Heart left ventricle (tissue), 16 donors: ENCODE measurements around the gene SLC10A1. TPM values are rescaled to one million over a fixed set of nuclear protein-coding genes. Genes with fewer than 3 reads are reported as not detected.
A peak's percentile ranks its signal among the peaks of the same experiment; 100 is the strongest.

Experiments used
- ATAC-seq, 4 donors: fragments of 200-7000 bp; cut with Tn5 transposase; one replicate each; pipeline ENCODE4 v1.9.1; 2020 to 2022; ENCODE audit warnings: moderate library complexity in 4 of 4, mild to moderate bottlenecking in 3 of 4, moderate number of reproducible peaks in 1 of 4
- DNase-seq, 5 donors: peaks; one replicate each; pipeline ENCODE4 v3.0.0-alpha.2; 2020
- H3K27ac ChIP-seq, 12 donors: fragments of 200-600 bp; sonication (generic) in 4 of 12; one replicate each; pipeline versions ENCODE4 v1.5.0 to v1.8.0; 2016 to 2022; ENCODE audit warnings: mild to moderate bottlenecking in 2 of 12
- H3K27me3 ChIP-seq, 9 donors: fragments of 200-600 bp; sonication (generic) in 2 of 9; one replicate each; pipeline versions ENCODE4 v1.5.1 to v1.8.0; 2016 to 2022; ENCODE audit warnings: mild to moderate bottlenecking in 3 of 9
- H3K36me3 ChIP-seq, 9 donors: fragments of 200-600 bp; sonication (generic) in 2 of 9; one replicate each; pipeline versions ENCODE4 v1.5.0 to v1.8.0; 2018 to 2022; ENCODE audit warnings: mild to moderate bottlenecking in 2 of 9
- H3K4me1 ChIP-seq, 12 donors: fragments of 200-600 bp; sonication (generic) in 4 of 12; one replicate each; pipeline versions ENCODE4 v1.5.0 to v1.8.0; 2016 to 2022; ENCODE audit warnings: mild to moderate bottlenecking in 3 of 12
- H3K4me3 ChIP-seq, 12 donors: fragments of 200-600 bp; sonication (generic) in 4 of 12; one replicate each; pipeline versions ENCODE4 v1.5.0 to v1.8.0; 2017 to 2022; ENCODE audit warnings: mild to moderate bottlenecking in 9 of 12, moderate library complexity in 4 of 12
- H3K9me3 ChIP-seq, 12 donors: fragments of 200-600 bp; sonication (generic) in 4 of 12; one replicate each; pipeline versions ENCODE4 v1.5.0 to v1.8.0; 2016 to 2022; ENCODE audit warnings: mild to moderate bottlenecking in 1 of 12
- CTCF ChIP-seq, 12 donors: fragments of 200-600 bp; sonication (generic) in 4 of 12; IDR thresholded peaks; one replicate each; pipeline versions ENCODE4 v1.5.0 to v1.8.0; 2018 to 2022; ENCODE audit warnings: antibody characterized with exemption in 12 of 12, mild to moderate bottlenecking in 5 of 12
- POLR2A ChIP-seq, 2 donors: fragments of 450-650 bp; IDR thresholded peaks; one replicate each; pipeline ENCODE4 v1.6.1; 2017; ENCODE audit warnings: antibody characterized with exemption in 2 of 2, mild to moderate bottlenecking in 2 of 2, moderate library complexity in 2 of 2
- WGBS, 4 donors: extraction: QIAGEN DNeasy Blood & Tissue Kit in 2 of 4; methylation state at CpG; one replicate each; pipeline versions ENCODE4 v1.1.5 to v1.1.7; 2013 to 2018; 5-methylcytosine and 5-hydroxymethylcytosine counted together
- intact Hi-C, 10 donors: fragments of 100-400 bp; cut with DNase I; formaldehyde crosslinking; loops; one replicate each; pipeline versions ENCODE4 v1.11.1 to v1.14.2; 2022
- polyA plus RNA-seq, 2 donors: library from polyadenylated mRNA; stranded (reverse); fragments of 200-250 nt; gene quantifications; one replicate each; pipeline ENCODE4 v1.2.3, GENCODE V29; 2013
- total RNA-seq, 9 donors: library from RNA; depleted of rRNA in 2 of 9; stranded (reverse); fragments of >200 nt in 2 of 9; fragmentation: NEBNext Ultra II Directional in 3 of 9; extraction: Animal tissue kit (Norgen Biotek cat#: 25700) in 3 of 9; gene quantifications; one replicate each; pipeline versions ENCODE4 v1.1.0 to v1.2.4, GENCODE V29; 2016 to 2023
- donor health status: ischemic (EF 13 %, LVEDD 7.1; RV severe dilation, severe dysfunction).
- donor health status: healthy with polysubstance abuse.
- donor health status: DM: no; HTN: yes; CAD: no.
- donor health status: DM: no; HTN: no; CAD: no.
- donor health status: ischemic (EF 25% LVEDD 6.9; RV normal size, moderate dysfunction).
- donor health status: ischemic (EF 25% LVEDD 5.7; RV mildly dilated, moderate dysfunction).
- donor health status: healthy.
- donor health status: DM: yes; HTN: yes; CAD: no.
- donor health status: ischemic (EF 35%, LVEDD 5.7; RV mildly dilated, moderate dysfunction).
- donor health status: nonischemic (EF 11% LVEDD 7.7; RV severe dilation, severe dysfunction).
- donor health status: DM: yes; HTN: yes; CAD: no.
- donor health status: PGD.
- donor health status: ischemic (EF 29% LVEDD 5.4; RV normal size, mild dysfunction).
- donor health status: nonischemic (EF 23%, LVEDD 6.1; RV moderate dilation, normal function).

The SLC10A1 gene
- total and polyA plus RNA-seq, 11 donors, result not detected

- Histone ChIP-seq H3K27me3 (no peaks in the 10 kb centered on the region), H3K27ac (no peak overlapping the region), H3K9me3 (no peaks in the 10 kb centered on the region), H3K4me1 (peaks cover 0 to 69% (median 49%) of the 10 kb centered on the region in 12 donors), H3K36me3 (peaks cover 2 to 95% (median 94%) of the 10 kb centered on the region in 9 donors), H3K4me3 (no peak overlapping the region)
- intact Hi-C loops, result no loop called here
- ATAC-seq (no peak), DNase-seq (no peak)
- TF ChIP-seq CTCF (IDR thresholded peaks at IDR 0.05), result no peak
- no peak for TF ChIP-seq POLR2A (IDR thresholded peaks at IDR 0.05)
- WGBS, 4 donors, result 79 to 88% (median 86%) methylated on average over 11 of the region's 11 CpGs
Observed at GRCh38 chr14:69772082-69773017, 24.7 kb downstream of the SLC10A1 start.

- Histone ChIP-seq H3K4me3 (no peak overlapping the region), H3K27me3 (no peaks in the 10 kb centered on the region), H3K4me1 (peaks cover 0 to 64% (median 44%) of the 10 kb centered on the region in 12 donors), H3K9me3 (no peaks in the 10 kb centered on the region), H3K27ac (no peak overlapping the region), H3K36me3 (peaks cover 2 to 83% (median 82%) of the 10 kb centered on the region in 9 donors)
- WGBS, 4 donors, result 91 to 96% (median 93%) methylated on average over 16 of the region's 16 CpGs
- intact Hi-C loops, result no loop called here
- DNase-seq (no peak), ATAC-seq (no peak)
- no peak for TF ChIP-seq POLR2A (IDR thresholded peaks at IDR 0.05)
- TF ChIP-seq CTCF (IDR thresholded peaks at IDR 0.05), result no peak
Observed at GRCh38 chr14:69771136-69771535, 25.9 kb downstream of the SLC10A1 start.

- H3K36me3 ChIP-seq, result peaks cover 2 to 77% (median 76%) of the 10 kb centered on the region in 9 donors
- intact Hi-C loops, result no loop called here
- H3K27ac ChIP-seq, result no peak overlapping the region
- H3K4me3 ChIP-seq, result no peak overlapping the region
- DNase-seq (no peak), ATAC-seq (no peak)
- H3K4me1 ChIP-seq, result peaks cover 0 to 59% (median 39%) of the 10 kb centered on the region in 12 donors
- no peaks in the 10 kb centered on the region for H3K9me3 ChIP-seq
- no peaks in the 10 kb centered on the region for H3K27me3 ChIP-seq
- TF ChIP-seq CTCF (IDR thresholded peaks at IDR 0.05) (no peak), POLR2A (IDR thresholded peaks at IDR 0.05) (no peak)
- 77 to 86% (median 82%) methylated on average over 3 of the region's 3 CpGs for WGBS, 4 donors
Observed at GRCh38 chr14:69770559-69770958, 26.5 kb downstream of the SLC10A1 start.

GRCh38 chr14:69769623-69770022 is 27.4 kb downstream of the SLC10A1 start:
- Histone ChIP-seq H3K36me3 (peaks cover 2 to 68% (median 67%) of the 10 kb centered on the region in 9 donors), H3K4me1 (peaks cover 0 to 54% (median 39%) of the 10 kb centered on the region in 12 donors), H3K27ac (no peak overlapping the region), H3K9me3 (no peaks in the 10 kb centered on the region), H3K27me3 (no peaks in the 10 kb centered on the region), H3K4me3 (peak overlapping the region in 2 of 12 donors; percentile 17 to 89)
- DNase-seq (no peak), ATAC-seq (no peak)
- 89 to 93% (median 90%) methylated on average over 22 of the region's 22 CpGs for WGBS, 4 donors
- intact Hi-C loops, result no loop called here
- TF ChIP-seq POLR2A (IDR thresholded peaks at IDR 0.05) (no peak), CTCF (IDR thresholded peaks at IDR 0.05) (no peak)
